Stimulated activated CD4-positive, alpha-beta T cell treated with anti-CD3 and anti-CD28 coated beads, Interleukin-12 subunit alpha, Interleukin-12 subunit beta, amount 100 ng/mL, for 24 hours (primary cell): ENCODE results near the gene KCNJ18.
"Not testable (repeated sequence)": the region's sequence is repeated elsewhere in the genome, so short reads cannot be mapped to it uniquely, and the experiment has no call there.

Source experiments
- DNase-seq, 2 experiments: peaks; one replicate each; pipeline ENCODE4 v3.0.0-alpha.2; 2020; ENCODE audit warnings: low read depth in 2 of 2

KCNJ18 gene

GRCh38 chr17:21671437-21671836 lies 20.9 kb upstream of the KCNJ18 start:
- not testable (repeated sequence) for DNase-seq

GRCh38 chr17:21671871-21672270 lies 20.5 kb upstream of the KCNJ18 start:
- DNase-seq: not testable (repeated sequence)

- not testable (repeated sequence) for DNase-seq
These were observed 18.7 kb upstream of the KCNJ18 start for GRCh38 chr17:21673451-21674241.

- DNase-seq: no peak
These were observed 18.0 kb upstream of the KCNJ18 start for GRCh38 chr17:21674242-21674731.

GRCh38 chr17:21674891-21675738 lies 17.2 kb upstream of the KCNJ18 start:
- not testable (repeated sequence) for DNase-seq

- DNase-seq: not testable (repeated sequence)
These were observed 16.6 kb upstream of the KCNJ18 start for GRCh38 chr17:21675739-21676130.

- DNase-seq: no peak
These were observed 15.8 kb upstream of the KCNJ18 start for GRCh38 chr17:21676281-21677111.

GRCh38 chr17:21677126-21677910 lies 15.0 kb upstream of the KCNJ18 start:
- no peak for DNase-seq

- DNase-seq: no peak
These were observed 14.4 kb upstream of the KCNJ18 start for GRCh38 chr17:21677911-21678310.

- no peak for DNase-seq
These were observed 13.8 kb upstream of the KCNJ18 start for GRCh38 chr17:21678393-21679081.

- DNase-seq: no peak
These were observed 12.8 kb upstream of the KCNJ18 start for GRCh38 chr17:21679256-21680146.

- DNase-seq: no peak
These were observed 12.0 kb upstream of the KCNJ18 start for GRCh38 chr17:21680366-21680765.

- not testable (repeated sequence) for DNase-seq
These were observed 11.4 kb upstream of the KCNJ18 start for GRCh38 chr17:21680850-21681351.

- DNase-seq: not testable (repeated sequence)
These were observed 10.7 kb upstream of the KCNJ18 start for GRCh38 chr17:21681576-21681975.

- not testable (repeated sequence) for DNase-seq
These were observed 10.2 kb upstream of the KCNJ18 start for GRCh38 chr17:21682130-21682529.

- DNase-seq: not testable (repeated sequence)
These were observed 9.1 kb upstream of the KCNJ18 start for GRCh38 chr17:21683142-21683712.

GRCh38 chr17:21683897-21684296 lies 8.4 kb upstream of the KCNJ18 start:
- DNase-seq: not testable (repeated sequence)

GRCh38 chr17:21684384-21684783 lies 7.9 kb upstream of the KCNJ18 start:
- DNase-seq: not testable (repeated sequence)
